HG03060 (cell line): ENCODE results near the gene LCK.

Source experiments
- ATAC-seq: cut with Tn5 transposase; IDR thresholded peaks from one replicate; pipeline ENCODE4 v1.9.1; 2021; ENCODE audit warnings: low read depth, moderate number of reproducible peaks; ENCODE audit not compliant: unreplicated experiment

Gene LCK

DNA sequence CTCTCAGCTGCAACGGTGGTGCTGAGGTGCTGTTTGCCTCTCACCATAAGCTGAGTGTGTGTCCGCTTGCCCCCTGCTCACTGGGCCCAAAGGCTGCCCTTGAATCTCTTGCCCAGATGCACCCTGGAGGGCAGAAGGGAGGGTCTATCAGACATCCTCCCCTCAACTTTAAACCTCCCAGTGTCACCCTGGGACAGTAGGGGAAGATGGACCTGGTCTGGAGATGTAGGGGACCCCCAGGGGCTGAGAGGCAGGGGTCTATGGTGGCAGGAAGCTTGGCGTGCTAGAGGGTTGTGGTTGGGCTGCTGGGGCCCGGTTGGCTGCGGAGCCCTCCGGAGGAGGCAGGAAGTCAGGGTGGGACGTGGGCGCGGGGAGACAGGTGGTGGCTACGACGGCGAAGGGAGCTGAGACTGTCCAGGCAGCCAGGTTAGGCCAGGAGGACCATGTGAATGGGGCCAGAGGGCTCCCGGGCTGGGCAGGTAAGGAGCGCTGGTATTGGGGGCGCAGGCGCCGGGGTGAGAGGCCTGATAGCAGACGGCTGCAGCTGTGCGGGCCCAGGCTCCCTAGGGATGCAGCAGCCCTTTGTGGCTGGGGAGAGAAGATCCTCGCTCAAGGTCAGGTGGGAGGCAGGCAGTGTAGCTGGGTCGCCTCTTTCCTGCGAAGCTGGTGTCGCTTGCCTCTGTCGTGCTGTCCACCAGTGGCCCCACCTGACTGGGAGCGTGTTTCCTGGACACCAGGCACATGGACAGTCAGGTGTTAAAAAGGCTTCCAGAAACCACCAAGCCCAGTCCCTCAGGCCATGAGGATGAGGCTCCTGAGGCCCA is at the start of gene LCK:
LCK (plus strand) TSS at position 373 of the 824 bp plus-strand sequence. CDS start 23,065 bp downstream, outside the sequence.
- no peak for ATAC-seq

GRCh38 chr1:32204943-32205361 is 46.1 kb upstream of the LCK start:
- no peak for ATAC-seq

DNA sequence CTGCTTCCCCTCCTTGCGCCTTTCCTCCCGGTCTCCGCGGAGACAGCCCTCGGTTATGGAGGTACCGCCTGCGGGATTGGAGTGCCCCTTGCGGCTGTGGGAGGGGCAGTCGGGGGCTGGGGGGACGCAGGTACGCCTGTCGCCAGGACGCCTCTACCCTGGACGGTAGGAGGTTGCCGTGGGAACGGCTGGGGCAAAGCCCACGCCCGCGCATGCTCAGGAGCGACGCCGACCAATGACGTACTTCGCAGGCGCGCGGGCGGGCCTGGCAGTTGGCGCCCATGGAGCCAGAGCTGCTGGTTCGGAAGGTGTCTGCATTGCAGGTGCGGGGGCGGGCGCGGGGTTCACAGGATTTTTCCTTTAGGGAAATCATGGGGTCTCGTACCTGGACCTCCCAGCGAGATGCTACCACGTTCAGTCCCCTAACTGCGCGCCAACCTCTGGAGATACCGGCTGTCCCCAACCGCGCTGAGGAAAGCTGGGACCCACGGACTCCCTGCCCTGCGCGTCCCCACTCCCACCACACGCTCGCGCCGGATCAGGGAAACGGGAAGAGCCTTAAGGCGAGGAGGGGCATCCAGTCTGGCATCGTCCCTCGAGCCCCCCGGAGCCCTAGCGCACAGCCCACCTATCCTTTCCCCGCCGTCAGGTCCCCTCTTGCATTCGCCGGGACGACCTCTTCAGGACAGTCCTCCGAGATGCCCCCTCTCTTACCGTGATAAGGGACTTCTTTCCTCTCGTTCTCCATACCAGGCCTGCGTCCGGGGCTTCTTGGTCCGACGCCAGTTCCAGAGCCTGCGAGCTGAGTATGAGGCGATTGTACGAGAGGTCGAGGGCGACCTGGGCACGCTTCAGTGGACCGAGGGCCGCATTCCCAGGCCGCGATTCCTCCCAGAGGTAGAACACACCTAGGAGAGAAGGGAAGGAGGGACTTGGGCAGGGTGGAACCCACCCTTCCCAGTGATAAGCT is 45.4 kb upstream of the LCK start, which contains the start of gene IQCC:
IQCC (plus strand) TSS at position 271 of the 970 bp plus-strand sequence; CDS start at position 282, 11 bp downstream.
- no peak for ATAC-seq

GRCh38 chr1:32208469-32208868 is 42.6 kb upstream of the LCK start:
- ATAC-seq, result no peak

GRCh38 chr1:32208891-32209328 is 42.2 kb upstream of the LCK start, which contains the start of gene DCDC2B:
Gene DCDC2B (plus strand): TSS chr1:32209089. CDS start chr1:32209094, 5 bp downstream.
- no peak for ATAC-seq

DNA sequence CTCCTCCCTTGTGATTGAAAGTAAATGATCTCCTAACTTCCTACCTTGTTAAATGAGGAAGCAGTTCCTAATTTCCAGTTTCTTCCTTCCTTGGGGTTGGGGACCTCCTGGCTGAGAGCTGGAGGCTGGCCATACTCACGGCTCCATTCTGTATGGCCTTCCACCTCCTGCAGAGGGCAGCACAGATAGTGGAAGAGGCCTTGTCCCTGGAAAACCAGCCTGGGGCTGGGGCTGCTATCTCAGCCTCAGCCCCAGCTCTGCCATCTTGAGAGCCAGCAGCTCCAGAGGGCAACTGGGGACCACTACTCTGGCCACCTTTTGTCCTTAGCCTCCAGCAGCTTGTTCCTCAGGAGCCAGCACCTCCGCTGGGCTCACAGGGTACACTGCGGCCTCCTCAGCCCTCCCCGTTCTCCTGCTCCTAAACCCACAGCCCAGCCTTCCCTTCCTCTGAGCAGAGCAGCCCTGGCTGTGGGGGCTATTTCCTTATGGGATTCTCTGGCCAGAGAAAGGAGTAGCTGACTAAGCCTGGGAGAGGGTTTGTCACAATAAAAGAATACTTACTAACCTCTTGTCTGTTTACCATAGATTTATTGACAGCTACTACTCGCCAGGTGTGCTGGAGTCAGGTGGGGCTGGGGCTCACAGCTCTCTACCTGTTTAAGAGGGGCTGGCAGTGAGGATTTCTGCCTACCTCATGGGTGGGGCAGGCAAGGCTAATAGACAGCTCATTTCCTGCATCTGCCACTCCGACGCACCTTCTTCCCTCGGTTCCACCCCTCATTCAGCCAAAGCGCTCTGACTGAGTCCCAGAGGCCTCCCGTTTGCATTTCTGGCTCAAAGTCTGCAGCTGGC is 35.2 kb upstream of the LCK start:
- no peak for ATAC-seq

- ATAC-seq, result no peak
Observed at GRCh38 chr1:32216566-32216965, 34.5 kb upstream of the LCK start.

DNA sequence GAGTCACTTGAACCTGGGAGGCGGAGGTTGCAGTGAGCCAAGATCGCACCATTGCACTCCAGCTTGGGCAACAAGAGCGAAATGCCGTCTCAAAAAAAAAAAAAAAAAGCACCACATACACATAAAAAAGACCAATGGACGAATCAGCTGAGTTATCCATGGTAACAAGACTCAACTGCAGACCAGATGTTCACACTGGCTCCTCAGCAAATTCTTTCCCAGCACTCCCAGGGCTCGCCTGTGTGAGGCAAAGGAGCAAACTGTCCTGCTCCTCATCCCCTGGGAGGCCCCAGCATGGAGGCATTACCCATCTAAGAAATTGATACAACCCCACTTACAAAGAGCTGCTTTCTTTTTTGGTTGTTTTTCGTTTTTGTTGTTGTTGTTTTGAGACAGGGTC is 32.0 kb upstream of the LCK start:
- no peak for ATAC-seq

DNA sequence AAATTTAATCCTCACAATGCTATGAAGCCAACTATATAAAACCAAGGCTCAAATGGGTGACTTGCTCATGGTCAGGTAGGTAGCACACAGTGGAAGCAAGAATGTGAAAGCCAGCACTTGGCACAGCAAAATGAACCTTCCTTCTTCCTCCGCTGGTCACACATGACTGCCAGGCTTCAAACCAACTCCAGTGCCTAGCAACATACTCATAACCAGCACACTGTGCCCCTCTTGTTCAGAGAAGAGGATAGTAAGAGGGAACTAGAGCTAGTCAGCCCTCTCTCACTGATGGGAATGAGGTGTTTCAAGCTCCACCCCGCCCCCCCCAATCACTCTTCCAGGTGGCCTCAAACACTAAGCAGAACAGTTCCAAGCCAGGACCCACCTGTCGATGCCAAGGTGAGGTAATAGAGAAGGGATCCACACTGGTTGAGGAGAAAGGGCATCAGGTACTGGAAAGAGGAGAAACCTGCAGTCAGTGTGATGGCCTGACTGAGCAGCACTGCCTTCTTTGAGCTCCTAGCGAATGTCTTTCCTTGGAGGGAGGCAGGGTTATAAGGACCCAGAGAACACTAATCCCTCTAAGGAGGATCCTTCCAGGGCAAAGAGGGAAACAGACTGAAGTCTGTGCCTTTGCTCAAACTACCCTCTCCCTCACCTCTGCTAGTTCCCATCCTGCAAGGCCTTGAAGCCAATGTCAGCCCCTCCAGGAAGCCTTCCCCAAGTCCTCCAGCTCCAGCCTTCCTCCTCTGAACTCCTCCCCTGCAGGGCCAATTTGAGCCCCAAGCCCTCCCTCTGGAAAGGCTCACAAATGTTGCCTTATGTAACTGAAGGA is 30.1 kb upstream of the LCK start:
- ATAC-seq, result no peak

DNA sequence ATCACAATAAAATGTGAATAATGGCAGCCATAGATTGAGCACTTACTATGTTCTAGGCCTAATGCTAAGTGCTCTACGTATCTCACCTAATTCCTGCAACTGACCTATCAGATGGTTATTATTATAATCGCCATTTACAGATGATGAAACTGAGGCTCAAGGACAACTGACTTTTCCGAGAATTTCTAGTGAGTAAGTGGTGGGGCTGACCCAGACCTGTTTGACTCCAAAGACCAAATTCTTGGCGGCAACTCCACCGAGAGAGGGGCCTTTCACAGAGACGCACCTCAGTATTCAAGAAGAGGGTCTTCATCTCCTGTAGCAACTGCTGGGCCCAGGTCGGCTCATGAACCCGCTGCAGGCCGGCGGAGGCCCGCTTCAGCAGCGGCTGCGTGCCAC is 29.5 kb upstream of the LCK start:
- no peak for ATAC-seq

GRCh38 chr1:32221980-32222755 is 28.9 kb upstream of the LCK start, which contains the start of the genes EIF3I and TMEM234:
Gene EIF3I (plus strand): TSS chr1:32222407. CDS start chr1:32222442, 35 bp downstream.
Gene TMEM234 (minus strand): TSS chr1:32222353. CDS start chr1:32222322, 31 bp downstream.
- ATAC-seq, result no peak

- ATAC-seq, result no peak
Observed at GRCh38 chr1:32223683-32224082, 27.4 kb upstream of the LCK start.

- ATAC-seq, result no peak
Observed at GRCh38 chr1:32224285-32224684, 26.8 kb upstream of the LCK start.

GRCh38 chr1:32228771-32229170 is 22.3 kb upstream of the LCK start:
- no peak for ATAC-seq

GRCh38 chr1:32231843-32232432 is 19.1 kb upstream of the LCK start:
- ATAC-seq, result no peak

DNA sequence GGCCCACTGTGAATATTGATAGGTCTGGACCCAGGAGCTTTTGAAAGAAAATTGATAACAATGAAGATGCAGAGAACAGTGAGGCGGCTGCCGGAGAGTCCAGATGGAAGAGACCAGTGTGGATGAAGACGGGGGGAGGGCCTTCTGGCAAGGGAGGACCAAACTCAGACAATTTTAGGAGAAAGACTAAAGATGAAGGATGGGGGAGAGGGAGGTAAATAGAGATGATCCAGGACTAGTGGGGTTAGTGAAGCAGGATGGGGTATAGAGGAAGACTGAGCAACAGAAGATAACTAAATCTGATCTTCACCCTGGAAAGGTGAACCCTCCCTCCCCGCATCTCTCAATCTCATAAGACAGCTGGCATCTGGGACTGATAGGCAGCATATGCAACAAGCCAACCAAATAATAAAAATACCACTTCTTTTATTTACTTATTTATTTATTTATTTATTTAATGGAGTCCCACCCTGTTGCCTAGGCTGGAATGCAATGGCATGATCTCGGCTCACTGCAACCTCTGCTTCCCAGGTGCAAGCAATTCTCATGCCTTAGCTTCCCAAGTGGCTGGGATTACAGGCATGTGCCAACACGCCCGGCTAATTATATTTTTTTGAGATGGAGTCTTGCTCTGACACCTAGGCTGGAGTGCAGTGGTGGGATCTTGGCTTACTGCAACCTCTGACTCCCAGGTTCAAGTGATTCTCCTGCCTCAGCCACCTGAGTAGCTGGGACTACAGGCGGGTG is 18.3 kb upstream of the LCK start:
- ATAC-seq, result no peak

DNA sequence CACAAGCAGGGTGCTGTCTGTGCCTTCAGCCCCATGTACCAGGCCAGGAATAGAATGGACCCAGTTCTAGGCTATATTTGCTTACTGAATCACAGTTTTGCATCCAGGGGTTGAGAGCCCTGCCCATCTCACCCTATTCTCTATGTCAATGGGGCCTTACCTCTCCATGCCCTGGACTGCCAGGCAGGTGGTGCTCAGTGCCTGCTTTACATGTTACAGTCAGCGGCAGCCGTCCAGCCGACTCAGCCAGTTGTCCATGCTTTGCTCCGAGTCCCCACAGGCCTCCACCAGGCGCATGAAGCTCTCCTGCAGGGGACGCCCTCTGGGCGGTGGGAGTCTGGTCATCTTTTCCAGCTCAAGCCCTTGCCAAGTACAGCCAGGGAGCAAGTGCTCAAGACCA is 16.3 kb upstream of the LCK start:
- ATAC-seq, result no peak
